Tibial nerve (tissue), 4 donors: ENCODE measurements around the gene PRKACB. TPM values are rescaled to one million over a fixed set of nuclear protein-coding genes. Genes with fewer than 3 reads are reported as not detected.

Experiments
- DNase-seq, 2 donors: peaks; one replicate each; pipeline ENCODE4 v3.0.0-alpha.2; 2019; ENCODE audit warnings: low spot score in 2 of 2
- H3K27ac ChIP-seq, 4 donors: fragments of 200-600 bp; sonication (generic) in 3 of 4; one replicate each; pipeline ENCODE4 v1.5.1; 2017 to 2019; ENCODE audit warnings: mild to moderate bottlenecking in 1 of 4
- H3K27me3 ChIP-seq, 2 donors: fragments of 200-600 bp; sonication (generic) in 1 of 2; one replicate each; pipeline versions ENCODE4 v1.5.1 to v1.6.0; 2017 to 2019
- H3K36me3 ChIP-seq, 3 donors: fragments of 200-600 bp; sonication (generic); one replicate each; pipeline ENCODE4 v1.5.1; 2018 to 2019
- H3K4me1 ChIP-seq, 4 donors: fragments of 200-600 bp; sonication (generic) in 3 of 4; one replicate each; pipeline ENCODE4 v1.5.1; 2017 to 2019
- H3K4me3 ChIP-seq, 4 donors: fragments of 200-600 bp; sonication (generic) in 3 of 4; one replicate each; pipeline ENCODE4 v1.5.1; 2017 to 2019; ENCODE audit warnings: mild to moderate bottlenecking in 1 of 4, moderate library complexity in 1 of 4
- H3K9me3 ChIP-seq, 4 donors: fragments of 200-600 bp; sonication (generic) in 3 of 4; one replicate each; pipeline ENCODE4 v1.5.1; 2017 to 2019
- EP300 ChIP-seq, 2 donors: sonication (generic); formaldehyde crosslinking; IDR thresholded peaks; one replicate each; pipeline ENCODE4 v1.6.1; 2017; ENCODE audit warnings: antibody characterized with exemption in 2 of 2, mild to moderate bottlenecking in 1 of 2
- POLR2A ChIP-seq, 2 donors: fragments of 450-650 bp; IDR thresholded peaks; one replicate each; pipeline ENCODE4 v1.6.1; 2017; ENCODE audit warnings: antibody characterized with exemption in 2 of 2, mild to moderate bottlenecking in 2 of 2, moderate library complexity in 2 of 2
- WGBS, 2 donors: methylation state at CpG; one replicate each; pipeline ENCODE4 v1.1.5; 2018; 5-methylcytosine and 5-hydroxymethylcytosine counted together
- total RNA-seq, 4 donors: library from RNA; depleted of rRNA; stranded (reverse); fragments of >200 nt; gene quantifications; one replicate each; pipeline ENCODE4 v1.1.0, GENCODE V29; 2016
- TF ChIP-seq, protein P1 (sequence below), 5 experiments: fragments of 200-600 bp in 3 of 5; fragments of 450-650 bp in 2 of 5; sonication (generic) in 3 of 5; IDR thresholded peaks; one replicate each; pipeline ENCODE4 v1.5.1; 2016 to 2019; ENCODE audit warnings: antibody characterized with exemption in 5 of 5, mild to moderate bottlenecking in 3 of 5, moderate library complexity in 2 of 5

The PRKACB gene
- total RNA-seq, 4 donors from 2014 or later = 13.4 to 17.3 (median 15.3) TPM

DNA sequence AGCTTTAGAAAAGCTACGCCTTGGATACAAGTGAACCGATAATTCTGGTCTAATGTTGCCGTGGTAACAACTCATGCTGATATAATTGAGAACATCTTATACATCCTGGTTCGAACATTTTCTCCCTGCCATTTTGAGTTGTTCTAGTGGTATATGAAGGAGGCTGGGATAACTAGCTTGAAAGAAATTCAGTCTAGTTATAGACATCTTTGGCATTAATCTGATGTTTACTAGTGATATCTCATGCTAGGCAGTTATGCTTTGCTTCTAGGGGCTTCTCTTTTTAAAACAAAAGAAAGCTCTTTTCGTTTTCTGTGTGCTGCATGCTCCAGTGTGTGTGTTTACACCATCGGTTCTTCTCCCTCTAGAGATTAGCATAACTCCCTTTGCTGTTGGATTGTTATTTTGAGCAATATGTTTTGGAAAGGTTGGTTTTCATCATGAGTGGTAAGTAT, 20.5 kb downstream of the PRKACB start:
- TF ChIP-seq POLR2A (IDR thresholded peaks at IDR 0.05) = no peak
- TF ChIP-seq EP300 (IDR thresholded peaks at IDR 0.05) = no peak
- TF ChIP-seq, protein P1, sequence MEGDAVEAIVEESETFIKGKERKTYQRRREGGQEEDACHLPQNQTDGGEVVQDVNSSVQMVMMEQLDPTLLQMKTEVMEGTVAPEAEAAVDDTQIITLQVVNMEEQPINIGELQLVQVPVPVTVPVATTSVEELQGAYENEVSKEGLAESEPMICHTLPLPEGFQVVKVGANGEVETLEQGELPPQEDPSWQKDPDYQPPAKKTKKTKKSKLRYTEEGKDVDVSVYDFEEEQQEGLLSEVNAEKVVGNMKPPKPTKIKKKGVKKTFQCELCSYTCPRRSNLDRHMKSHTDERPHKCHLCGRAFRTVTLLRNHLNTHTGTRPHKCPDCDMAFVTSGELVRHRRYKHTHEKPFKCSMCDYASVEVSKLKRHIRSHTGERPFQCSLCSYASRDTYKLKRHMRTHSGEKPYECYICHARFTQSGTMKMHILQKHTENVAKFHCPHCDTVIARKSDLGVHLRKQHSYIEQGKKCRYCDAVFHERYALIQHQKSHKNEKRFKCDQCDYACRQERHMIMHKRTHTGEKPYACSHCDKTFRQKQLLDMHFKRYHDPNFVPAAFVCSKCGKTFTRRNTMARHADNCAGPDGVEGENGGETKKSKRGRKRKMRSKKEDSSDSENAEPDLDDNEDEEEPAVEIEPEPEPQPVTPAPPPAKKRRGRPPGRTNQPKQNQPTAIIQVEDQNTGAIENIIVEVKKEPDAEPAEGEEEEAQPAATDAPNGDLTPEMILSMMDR (IDR thresholded peaks at IDR 0.05) = no peak
- Histone ChIP-seq H3K27ac (no peak overlapping the region), H3K9me3 (no peaks in the 10 kb centered on the region), H3K27me3 (no peaks in the 10 kb centered on the region), H3K4me3 (no peak overlapping the region), H3K36me3 (no peaks in the 10 kb centered on the region), H3K4me1 (peaks cover 0 to 8% (median 4%) of the 10 kb centered on the region in 4 donors)
- DNase-seq = no peak
- 58 to 63% methylated on average over 6 of the region's 6 CpGs for WGBS, 2 donors

DNA sequence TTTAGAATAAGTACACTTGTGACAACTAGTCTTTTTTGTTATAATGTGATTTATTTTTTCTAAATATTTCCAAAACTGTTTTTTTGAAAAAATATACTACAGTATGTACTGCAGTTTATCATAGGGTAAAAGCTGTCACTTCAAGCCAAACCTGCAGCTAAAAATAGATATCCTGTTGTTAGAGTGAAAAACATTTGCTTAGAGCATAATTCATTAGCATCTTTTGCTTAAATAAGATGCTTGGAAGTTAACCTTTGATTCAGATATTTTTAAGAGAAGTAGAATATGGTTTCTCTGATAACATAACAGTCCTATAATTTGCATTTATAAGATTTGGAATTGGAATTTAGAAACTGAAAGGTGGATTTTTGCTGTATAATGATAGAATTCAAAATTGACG, 21.5 kb downstream of the PRKACB start:
- Histone ChIP-seq H3K4me3 (no peak overlapping the region), H3K27ac (no peak overlapping the region), H3K4me1 (peaks cover 0 to 8% (median 4%) of the 10 kb centered on the region in 4 donors), H3K27me3 (no peaks in the 10 kb centered on the region), H3K9me3 (no peaks in the 10 kb centered on the region), H3K36me3 (no peaks in the 10 kb centered on the region)
- no peak for DNase-seq
- TF ChIP-seq POLR2A (IDR thresholded peaks at IDR 0.05) = no peak
- TF ChIP-seq, protein P1 (IDR thresholded peaks at IDR 0.05) = no peak
- no peak for TF ChIP-seq EP300 (IDR thresholded peaks at IDR 0.05)
- 93 to 95% methylated on average over 1 of the region's 1 CpG for WGBS, 2 donors

DNA sequence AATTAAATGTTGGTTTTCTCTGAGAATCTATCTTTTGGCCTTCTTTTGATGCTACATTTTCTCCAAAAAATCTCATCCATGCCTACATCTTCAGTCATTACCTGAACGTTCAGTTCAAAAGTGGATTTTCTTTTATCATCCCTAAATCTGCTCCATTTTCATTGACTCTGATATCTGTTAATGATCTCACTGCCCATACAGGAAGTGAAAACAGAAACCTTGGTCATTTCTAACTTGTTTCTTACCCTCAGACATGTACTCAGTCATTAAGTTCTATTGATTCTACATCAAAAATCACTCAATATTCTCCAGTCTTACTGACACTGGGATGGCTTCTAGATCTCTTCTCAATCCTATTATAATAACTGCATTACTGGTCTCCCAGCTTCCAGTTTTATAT, 22.7 kb downstream of the PRKACB start:
- no peaks in the 10 kb centered on the region for H3K36me3 ChIP-seq
- no peaks in the 10 kb centered on the region for H3K9me3 ChIP-seq
- WGBS, 2 donors = 84 to 86% methylated on average over 1 of the region's 1 CpG
- no peak overlapping the region for H3K4me3 ChIP-seq
- H3K4me1 ChIP-seq = peaks cover 0 to 8% (median 4%) of the 10 kb centered on the region in 4 donors
- no peak for DNase-seq
- no peak for TF ChIP-seq EP300 (IDR thresholded peaks at IDR 0.05)
- no peak for TF ChIP-seq POLR2A (IDR thresholded peaks at IDR 0.05)
- TF ChIP-seq, protein P1 (IDR thresholded peaks at IDR 0.05) = no peak
- no peaks in the 10 kb centered on the region for H3K27me3 ChIP-seq
- no peak overlapping the region for H3K27ac ChIP-seq

DNA sequence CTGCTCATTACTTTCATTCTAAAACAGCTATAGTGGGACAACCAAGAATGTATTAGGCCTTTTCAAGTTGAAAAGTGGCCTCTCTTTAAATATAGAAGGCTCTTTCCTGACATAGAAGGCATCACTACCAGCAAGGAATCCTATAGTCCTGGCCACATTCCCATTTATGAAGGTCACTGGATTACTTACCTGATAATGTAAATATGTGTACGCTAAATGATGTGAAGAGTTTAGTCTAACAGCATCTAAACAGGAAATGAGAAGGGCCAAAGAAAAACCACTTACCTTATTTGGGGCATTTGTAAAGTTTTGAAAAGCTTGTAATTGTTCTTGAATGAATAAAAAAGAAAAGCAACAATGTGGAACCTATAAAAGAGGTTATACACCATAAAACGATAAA, 24.7 kb downstream of the PRKACB start:
- WGBS, 2 donors = 84 to 86% methylated on average over 2 of the region's 2 CpGs

DNA sequence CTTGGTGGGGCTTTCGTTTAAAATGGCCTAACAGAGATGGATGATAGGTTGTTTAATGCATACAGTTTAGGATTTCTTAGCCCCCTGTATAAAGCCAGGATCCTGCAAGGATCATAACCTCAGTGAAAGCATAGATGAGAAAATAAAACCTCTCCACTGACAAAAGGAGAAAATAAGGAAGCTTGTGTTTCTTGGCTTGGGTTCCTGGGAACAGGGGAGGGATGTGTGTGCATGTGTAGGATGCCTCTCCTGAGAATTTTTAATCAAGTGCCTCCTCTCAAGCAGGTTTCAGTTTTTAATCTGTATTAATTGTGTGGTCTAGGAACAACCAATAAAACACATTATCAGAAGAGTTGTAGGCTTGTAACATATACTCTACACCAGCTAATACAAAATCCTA, 26.1 kb downstream of the PRKACB start:
- no peaks in the 10 kb centered on the region for H3K9me3 ChIP-seq

More for the DNA sequence above, 24.7 kb downstream of the PRKACB start:
- no peaks in the 10 kb centered on the region for H3K9me3 ChIP-seq
- H3K4me1 ChIP-seq = peaks cover 0 to 5% (median under 1%) of the 10 kb centered on the region in 4 donors
- H3K4me3 ChIP-seq = no peak overlapping the region
- H3K27ac ChIP-seq = no peak overlapping the region
- H3K27me3 ChIP-seq = no peaks in the 10 kb centered on the region
- no peak for TF ChIP-seq EP300 (IDR thresholded peaks at IDR 0.05)
- TF ChIP-seq POLR2A (IDR thresholded peaks at IDR 0.05) = no peak
- TF ChIP-seq, protein P1 (IDR thresholded peaks at IDR 0.05) = no peak
- DNase-seq = no peak
- H3K36me3 ChIP-seq = no peaks in the 10 kb centered on the region

More for the DNA sequence above, 26.1 kb downstream of the PRKACB start:
- H3K27ac ChIP-seq = no peak overlapping the region
- WGBS, 2 donors = 60 to 73% methylated on average over 1 of the region's 1 CpG
- TF ChIP-seq EP300 (IDR thresholded peaks at IDR 0.05) (no peak), POLR2A (IDR thresholded peaks at IDR 0.05) (no peak)
- TF ChIP-seq, protein P1 (IDR thresholded peaks at IDR 0.05) = no peak
- H3K36me3 ChIP-seq = no peaks in the 10 kb centered on the region
- no peak overlapping the region for H3K4me3 ChIP-seq
- DNase-seq = no peak
- H3K27me3 ChIP-seq = no peaks in the 10 kb centered on the region
- H3K4me1 ChIP-seq = no peaks in the 10 kb centered on the region
